ENCODE data around the gene NOMO2.
"Not testable (repeated sequence)": the region's sequence is repeated elsewhere in the genome, so short reads cannot be mapped to it uniquely, and the experiment has no call there.

The NOMO2 gene

DNA sequence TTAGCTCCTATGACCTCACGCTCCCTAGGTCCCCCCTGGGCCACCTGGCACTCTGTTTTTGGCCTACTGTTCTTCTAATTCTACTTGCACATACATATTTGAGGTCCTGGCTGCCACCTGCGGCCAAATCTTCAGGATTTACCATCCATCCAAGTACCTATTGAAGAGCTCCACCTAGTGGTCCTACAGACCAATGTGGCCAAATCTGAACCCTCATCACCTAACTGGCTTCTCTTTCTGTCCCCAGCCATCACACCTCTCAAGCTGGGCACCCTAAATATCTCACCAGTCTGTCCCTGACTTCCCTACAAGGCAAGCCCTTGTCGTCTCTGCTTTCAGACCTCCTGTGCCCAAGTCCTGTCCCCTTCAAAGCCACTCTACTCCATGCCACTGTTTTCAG is 24.9 kb downstream of the NOMO2 start:
- no CpG with 5 or more reads among the region's 3 CpGs for WGBS (ENCODE audit: insufficient coverage, insufficient read length)
- not testable (repeated sequence) for DNase-seq (ENCODE audit: low read depth, low spot score); H3K9me3 ChIP-seq (ENCODE audit: control insufficient read depth, insufficient read depth, low read length); H3K27ac ChIP-seq (ENCODE audit: low read length); H3K4me1 ChIP-seq (ENCODE audit: control insufficient read depth, insufficient read depth, low read length); H3K36me3 ChIP-seq (ENCODE audit: control insufficient read depth, insufficient read depth, low read length); H3K4me3 ChIP-seq (ENCODE audit: low read length); H3K27me3 ChIP-seq (ENCODE audit: control insufficient read depth, insufficient read depth, low read length)

DNA sequence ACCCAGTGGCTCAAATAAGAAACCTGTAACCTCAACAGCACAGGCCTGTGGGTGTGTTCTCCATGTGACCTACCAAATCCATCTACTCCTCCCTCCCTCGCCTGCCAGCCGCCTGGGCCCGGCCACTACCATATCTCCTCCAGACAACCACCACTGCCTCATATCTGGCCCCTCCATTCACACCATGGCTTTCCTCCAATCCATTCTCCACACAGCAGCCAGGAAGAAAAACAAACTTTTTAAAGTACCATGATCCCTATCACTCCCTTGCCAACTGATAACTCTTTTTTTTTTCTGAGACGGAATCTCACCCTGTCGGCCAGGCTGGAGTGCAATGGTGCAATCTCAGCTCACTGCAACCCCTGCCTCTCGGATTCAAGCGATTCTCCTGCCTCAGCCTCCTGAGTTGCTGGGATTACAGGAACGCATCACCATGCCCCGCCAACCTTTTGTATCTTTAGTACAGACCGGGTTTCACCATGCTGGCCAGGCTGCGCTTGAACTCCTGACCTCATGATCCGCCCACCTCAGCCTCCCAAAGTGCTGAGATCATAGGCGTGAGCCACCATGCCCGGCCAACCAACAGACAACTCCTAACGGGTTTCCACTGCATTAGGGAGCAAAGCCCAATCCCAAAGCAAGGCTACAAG is 26.3 kb downstream of the NOMO2 start:
- not testable (repeated sequence) for H3K4me3 ChIP-seq (ENCODE audit: low read length); H3K36me3 ChIP-seq (ENCODE audit: control insufficient read depth, insufficient read depth, low read length); H3K27ac ChIP-seq (ENCODE audit: low read length); H3K27me3 ChIP-seq (ENCODE audit: control insufficient read depth, insufficient read depth, low read length); DNase-seq (ENCODE audit: low read depth, low spot score); H3K9me3 ChIP-seq (ENCODE audit: control insufficient read depth, insufficient read depth, low read length); H3K4me1 ChIP-seq (ENCODE audit: control insufficient read depth, insufficient read depth, low read length)
- WGBS (ENCODE audit: insufficient coverage, insufficient read length) = no CpG with 5 or more reads among the region's 15 CpGs

DNA sequence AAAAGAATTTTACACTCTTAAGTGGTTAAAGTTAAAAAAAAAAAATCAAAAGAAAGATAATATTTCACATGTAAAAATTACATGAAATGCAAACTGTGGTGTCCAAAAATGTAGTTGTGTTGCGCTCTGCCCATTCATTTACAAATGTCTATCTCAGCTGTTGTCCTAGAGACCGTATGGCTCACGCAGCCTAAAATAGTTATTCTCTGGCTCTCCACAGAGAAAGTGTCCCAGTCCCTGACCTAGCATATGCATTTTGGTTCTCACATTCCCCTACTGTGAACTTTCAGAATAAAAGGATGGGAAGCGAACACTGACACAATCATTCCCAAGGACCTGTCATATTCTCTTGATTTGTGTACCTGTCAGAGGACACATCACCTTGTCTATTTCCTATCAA is 27.6 kb downstream of the NOMO2 start:
- H3K27ac ChIP-seq (ENCODE audit: low read length); H3K4me1 ChIP-seq (ENCODE audit: control insufficient read depth, insufficient read depth, low read length); H3K36me3 ChIP-seq (ENCODE audit: control insufficient read depth, insufficient read depth, low read length); H3K4me3 ChIP-seq (ENCODE audit: low read length); DNase-seq (ENCODE audit: low read depth, low spot score); H3K27me3 ChIP-seq (ENCODE audit: control insufficient read depth, insufficient read depth, low read length); H3K9me3 ChIP-seq (ENCODE audit: control insufficient read depth, insufficient read depth, low read length): not testable (repeated sequence)
- no CpG with 5 or more reads among the region's 4 CpGs for WGBS (ENCODE audit: insufficient coverage, insufficient read length)

DNA sequence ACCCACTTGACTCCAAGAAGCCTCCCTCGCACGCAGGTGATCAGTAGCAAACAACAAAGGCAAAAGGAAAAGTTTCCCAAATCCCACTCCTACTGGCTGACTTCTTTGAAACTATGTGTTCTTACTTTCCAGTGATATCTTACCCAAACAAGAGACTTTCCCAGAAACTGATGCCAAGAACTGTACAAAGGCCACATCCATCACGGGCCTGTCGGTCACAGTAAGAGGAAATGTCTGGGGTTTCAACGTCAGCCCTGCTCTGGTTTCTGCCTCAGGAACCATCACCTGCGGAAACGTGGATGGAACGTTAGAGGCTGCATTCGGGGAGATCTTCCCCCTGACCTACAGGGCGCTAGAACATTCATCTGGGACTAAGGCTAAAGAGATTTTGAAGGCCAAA is 30.6 kb downstream of the NOMO2 start:
- WGBS (ENCODE audit: insufficient coverage, insufficient read length) = no CpG with 5 or more reads among the region's 10 CpGs

DNA sequence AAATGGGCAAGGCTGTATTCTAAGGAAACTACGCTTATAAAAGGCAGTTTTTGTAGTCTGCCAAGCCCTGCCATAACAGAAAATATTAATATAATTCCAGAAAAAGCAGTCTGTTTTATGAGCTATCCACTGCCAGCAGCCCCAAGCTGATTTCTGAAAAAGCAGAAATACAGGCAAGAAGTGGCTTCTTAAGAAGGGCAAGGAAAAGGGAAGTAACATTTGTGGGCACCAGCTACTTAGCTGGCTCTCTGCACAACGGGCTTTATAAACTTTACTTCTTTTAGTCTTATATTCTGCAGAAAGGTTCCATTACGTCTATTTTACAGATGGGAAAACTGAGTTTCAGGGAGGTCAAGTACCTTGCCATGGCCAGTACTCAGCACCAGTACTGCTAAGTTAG is 31.6 kb downstream of the NOMO2 start:
- H3K27me3 ChIP-seq (ENCODE audit: control insufficient read depth, insufficient read depth, low read length); H3K4me3 ChIP-seq (ENCODE audit: low read length); H3K9me3 ChIP-seq (ENCODE audit: control insufficient read depth, insufficient read depth, low read length); H3K4me1 ChIP-seq (ENCODE audit: control insufficient read depth, insufficient read depth, low read length); H3K36me3 ChIP-seq (ENCODE audit: control insufficient read depth, insufficient read depth, low read length); H3K27ac ChIP-seq (ENCODE audit: low read length); DNase-seq (ENCODE audit: low read depth, low spot score): not testable (repeated sequence)
- no CpG with 5 or more reads among the region's 3 CpGs for WGBS (ENCODE audit: insufficient coverage, insufficient read length)

More for the DNA sequence above, 30.6 kb downstream of the NOMO2 start:
- H3K9me3 ChIP-seq (ENCODE audit: control insufficient read depth, insufficient read depth, low read length); H3K4me1 ChIP-seq (ENCODE audit: control insufficient read depth, insufficient read depth, low read length); H3K36me3 ChIP-seq (ENCODE audit: control insufficient read depth, insufficient read depth, low read length); DNase-seq (ENCODE audit: low read depth, low spot score); H3K4me3 ChIP-seq (ENCODE audit: low read length); H3K27me3 ChIP-seq (ENCODE audit: control insufficient read depth, insufficient read depth, low read length); H3K27ac ChIP-seq (ENCODE audit: low read length): not testable (repeated sequence)

DNA sequence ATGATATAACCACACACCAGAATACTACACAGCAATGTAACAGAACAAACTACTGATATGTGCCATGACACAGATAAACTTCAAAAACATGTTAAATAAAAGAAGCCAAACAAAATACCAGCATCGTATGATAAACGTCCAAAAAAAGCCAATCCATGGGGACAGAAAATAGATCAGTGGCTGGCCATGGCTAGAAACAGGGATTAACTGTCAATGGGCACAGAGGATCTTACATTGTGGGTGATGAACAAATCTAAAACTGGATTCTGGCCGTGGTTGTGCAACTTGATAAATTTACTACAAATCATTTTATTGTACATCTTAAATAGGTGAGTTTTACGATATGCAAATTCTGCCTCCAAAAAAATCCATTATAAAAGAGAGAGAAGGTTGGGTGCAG is 35.4 kb downstream of the NOMO2 start:
- WGBS (ENCODE audit: insufficient coverage, insufficient read length) = no CpG with 5 or more reads among the region's 4 CpGs
- not testable (repeated sequence) for H3K27ac ChIP-seq (ENCODE audit: low read length)

DNA sequence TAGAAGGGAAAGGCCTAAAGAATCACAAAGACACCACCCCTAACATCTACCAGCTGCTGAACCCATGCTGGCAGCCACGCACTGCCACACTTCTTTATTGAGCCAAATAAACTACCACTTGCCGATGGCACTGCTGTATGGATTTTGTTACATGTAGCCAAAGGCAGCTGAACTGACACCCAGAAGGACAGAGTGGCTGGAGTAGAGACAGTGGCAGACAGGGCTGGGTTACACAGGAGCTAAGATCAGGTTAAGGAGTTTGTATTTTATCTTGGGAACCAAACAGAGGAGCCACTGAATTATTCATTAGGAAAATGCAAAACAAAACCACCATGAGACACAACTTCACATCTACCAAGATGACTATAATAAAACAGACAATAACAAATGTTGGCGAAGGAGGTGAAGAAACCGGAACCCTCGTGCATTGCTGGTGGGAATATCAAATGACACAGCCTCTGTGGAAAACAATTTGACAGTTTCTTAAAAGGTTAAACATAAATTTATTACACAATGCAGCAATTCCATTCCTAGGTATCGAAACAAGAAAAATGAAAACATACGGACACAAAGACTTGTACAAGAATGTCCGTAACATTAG is 35.9 kb downstream of the NOMO2 start:
- H3K36me3 ChIP-seq (ENCODE audit: control insufficient read depth, insufficient read depth, low read length); H3K4me1 ChIP-seq (ENCODE audit: control insufficient read depth, insufficient read depth, low read length); H3K4me3 ChIP-seq (ENCODE audit: low read length); H3K27ac ChIP-seq (ENCODE audit: low read length); H3K9me3 ChIP-seq (ENCODE audit: control insufficient read depth, insufficient read depth, low read length); DNase-seq (ENCODE audit: low read depth, low spot score); H3K27me3 ChIP-seq (ENCODE audit: control insufficient read depth, insufficient read depth, low read length): not testable (repeated sequence)
- WGBS (ENCODE audit: insufficient coverage, insufficient read length) = no CpG with 5 or more reads among the region's 8 CpGs

More for the DNA sequence above, 35.4 kb downstream of the NOMO2 start:
- H3K4me3 ChIP-seq (ENCODE audit: low read length); DNase-seq (ENCODE audit: low read depth, low spot score); H3K36me3 ChIP-seq (ENCODE audit: control insufficient read depth, insufficient read depth, low read length); H3K9me3 ChIP-seq (ENCODE audit: control insufficient read depth, insufficient read depth, low read length); H3K4me1 ChIP-seq (ENCODE audit: control insufficient read depth, insufficient read depth, low read length); H3K27me3 ChIP-seq (ENCODE audit: control insufficient read depth, insufficient read depth, low read length): not testable (repeated sequence)

DNA sequence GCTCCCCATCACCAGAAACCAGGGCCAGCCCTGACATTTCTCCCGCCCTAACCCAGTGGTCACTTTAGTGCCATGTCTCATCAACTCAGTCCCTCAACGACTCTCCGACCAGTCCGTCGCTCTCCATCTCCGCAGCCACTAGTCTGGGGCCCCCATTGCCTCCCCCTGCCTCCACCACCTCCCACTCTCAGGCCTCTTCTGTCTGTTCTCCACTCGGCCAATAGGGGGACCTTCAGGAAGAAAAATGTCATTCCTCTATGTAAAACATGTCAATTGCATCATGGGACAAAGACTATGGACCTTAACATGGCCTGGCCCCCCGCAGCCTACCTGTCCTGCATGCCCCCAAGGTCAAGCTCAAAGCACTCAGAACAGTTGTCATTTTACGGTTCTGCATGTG is 39.3 kb downstream of the NOMO2 start:
- H3K4me3 ChIP-seq (ENCODE audit: low read length); H3K36me3 ChIP-seq (ENCODE audit: control insufficient read depth, insufficient read depth, low read length); H3K27ac ChIP-seq (ENCODE audit: low read length); DNase-seq (ENCODE audit: low read depth, low spot score); H3K4me1 ChIP-seq (ENCODE audit: control insufficient read depth, insufficient read depth, low read length); H3K27me3 ChIP-seq (ENCODE audit: control insufficient read depth, insufficient read depth, low read length); H3K9me3 ChIP-seq (ENCODE audit: control insufficient read depth, insufficient read depth, low read length): not testable (repeated sequence)
- WGBS (ENCODE audit: insufficient coverage, insufficient read length) = no CpG with 5 or more reads among the region's 9 CpGs

DNA sequence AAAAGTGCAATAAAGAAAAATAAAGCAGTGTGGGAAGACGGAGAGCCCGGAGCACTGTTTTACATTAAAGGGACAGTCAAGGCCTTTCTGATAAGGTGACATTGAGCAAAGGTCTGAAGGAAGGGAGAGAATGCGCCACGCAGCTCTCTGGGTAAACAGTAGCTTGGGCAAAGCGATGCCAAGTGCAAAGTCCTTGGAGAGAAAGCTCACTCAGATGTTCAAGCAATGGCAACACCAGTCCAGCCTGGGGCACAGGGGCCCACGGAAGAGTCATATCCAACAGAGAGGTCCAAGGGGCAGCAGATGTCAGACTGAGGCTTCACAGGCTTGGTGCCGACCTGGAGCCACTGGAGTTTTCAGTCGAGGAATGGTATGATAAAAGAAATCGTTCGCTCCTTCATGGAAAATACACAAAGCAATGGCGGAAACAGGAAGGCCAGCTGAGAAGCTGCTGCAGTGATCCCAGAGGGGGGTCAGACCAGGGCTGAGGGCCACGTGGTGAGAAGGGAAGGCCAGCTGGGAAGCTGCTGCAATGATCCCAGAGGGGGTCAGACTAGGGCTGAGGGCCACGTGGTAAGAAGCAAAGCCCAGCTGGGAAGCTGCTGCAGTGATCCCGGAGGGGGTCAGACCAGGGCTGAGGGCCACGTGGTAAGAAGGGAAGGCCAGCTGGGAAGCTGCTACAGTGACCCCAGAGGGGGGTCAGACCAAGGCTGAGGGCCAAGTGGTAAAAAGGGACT is 40.3 kb downstream of the NOMO2 start:
- not testable (repeated sequence) for H3K36me3 ChIP-seq (ENCODE audit: control insufficient read depth, insufficient read depth, low read length); DNase-seq (ENCODE audit: low read depth, low spot score); H3K27ac ChIP-seq (ENCODE audit: low read length); H3K4me3 ChIP-seq (ENCODE audit: low read length); H3K4me1 ChIP-seq (ENCODE audit: control insufficient read depth, insufficient read depth, low read length); H3K27me3 ChIP-seq (ENCODE audit: control insufficient read depth, insufficient read depth, low read length); H3K9me3 ChIP-seq (ENCODE audit: control insufficient read depth, insufficient read depth, low read length)
- no CpG with 5 or more reads among the region's 15 CpGs for WGBS (ENCODE audit: insufficient coverage, insufficient read length)

DNA sequence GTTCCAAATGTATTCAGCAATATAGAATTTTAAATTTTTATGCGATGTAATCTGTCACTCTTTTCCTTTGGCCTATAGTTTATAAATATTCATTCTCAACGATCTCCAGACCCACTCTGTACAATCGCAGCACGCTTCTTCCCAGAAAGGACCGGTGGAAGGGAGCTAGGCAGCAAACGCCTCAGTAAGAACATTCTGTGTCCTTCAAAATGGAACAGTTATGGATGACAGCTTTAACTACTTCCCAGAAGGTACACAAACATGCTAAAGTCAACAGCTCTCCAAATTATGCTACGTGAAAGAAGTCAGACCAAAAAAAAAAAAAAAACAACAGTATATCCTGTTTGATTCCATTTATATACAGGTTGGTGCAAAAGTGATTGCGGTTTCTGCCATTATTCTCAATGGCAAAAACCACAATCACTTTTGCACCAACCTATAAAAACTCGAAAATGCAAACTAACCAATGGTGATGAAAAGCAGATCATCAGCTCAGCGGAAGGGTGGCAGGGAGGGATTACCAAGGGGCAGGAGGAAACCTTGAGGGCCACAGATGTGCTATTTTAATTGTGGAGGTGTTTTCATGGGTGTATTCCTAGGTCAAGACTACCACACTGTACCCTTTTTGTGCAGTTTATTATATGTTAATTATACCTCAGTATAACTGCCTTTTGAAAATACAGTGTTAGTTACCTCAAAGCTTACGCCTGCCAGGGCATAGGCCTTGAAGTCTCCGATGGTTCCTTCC is 43.2 kb downstream of the NOMO2 start:
- not testable (repeated sequence) for H3K27me3 ChIP-seq (ENCODE audit: control insufficient read depth, insufficient read depth, low read length); H3K4me3 ChIP-seq (ENCODE audit: low read length); DNase-seq (ENCODE audit: low read depth, low spot score); H3K27ac ChIP-seq (ENCODE audit: low read length); H3K4me1 ChIP-seq (ENCODE audit: control insufficient read depth, insufficient read depth, low read length); H3K36me3 ChIP-seq (ENCODE audit: control insufficient read depth, insufficient read depth, low read length); H3K9me3 ChIP-seq (ENCODE audit: control insufficient read depth, insufficient read depth, low read length)
- no CpG with 5 or more reads among the region's 12 CpGs for WGBS (ENCODE audit: insufficient coverage, insufficient read length)
